PC-3 (cell line): ENCODE measurements around the gene LTBR. TPM values are rescaled to one million over a fixed set of nuclear protein-coding genes. Genes with fewer than 3 reads are reported as not detected.

ENCODE experiments used
- ATAC-seq: fragments of 200-7000 bp; cut with Tn5 transposase; 2 replicates; pipeline ENCODE4 v1.9.1; 2020; ENCODE audit warnings: mild to moderate bottlenecking, moderate library complexity
- BruUV-seq: library from RNA; stranded (reverse); fragments of 400-500 nt; replicated peaks from 2 replicates; lab custom pipeline; 2021; lab: Mats Ljungman, UMichigan
- CTCF ChIA-PET: fragments of 300-600 bp; sonication (Branson Sonifier 250); formaldehyde crosslinking; loops from one replicate; lab custom pipeline; 2022; ENCODE audit warnings: antibody characterized with exemption; lab: Charles Lee
- POLR2A ChIA-PET: fragments of 300-600 bp; sonication (Branson Sonifier 250); formaldehyde crosslinking; loops from one replicate; lab custom pipeline; 2022; ENCODE audit warnings: antibody characterized with exemption; ENCODE audit not compliant: unreplicated experiment; lab: Charles Lee
- DNase-seq: peaks from one replicate; pipeline ENCODE4 v3.0.0-alpha.2; 2015
- H2AFZ ChIP-seq: fragments of 300-600 bp; sonication (generic); 2 replicates; pipeline ENCODE4 v1.6.0; 2016; ENCODE audit warnings: antibody characterized with exemption, low read length
- H3F3A ChIP-seq: fragments of 300-600 bp; sonication (generic); one replicate; pipeline ENCODE4 v1.6.0; 2017; ENCODE audit warnings: antibody characterized with exemption, low read length, control low read depth, mild to moderate bottlenecking; ENCODE audit not compliant: unreplicated experiment
- H3K27ac ChIP-seq: fragments of 300-600 bp; sonication (generic); 2 replicates; pipeline ENCODE4 v1.5.1; 2016; ENCODE audit warnings: mild to moderate bottlenecking, low read length
- H3K27me3 ChIP-seq: fragments of 300-600 bp; sonication (generic); 2 replicates; pipeline ENCODE4 v1.6.1; 2016; ENCODE audit warnings: low read length, mixed read lengths
- H3K36me3 ChIP-seq: fragments of 300-600 bp; sonication (generic); 2 replicates; pipeline ENCODE4 v1.6.1; 2016; ENCODE audit warnings: low read depth, mixed run types, low read length, mixed read lengths
- H3K4me1 ChIP-seq: fragments of 300-600 bp; sonication (generic); 2 replicates; pipeline ENCODE4 v1.5.1; 2016; ENCODE audit warnings: low read length; ENCODE audit not compliant: insufficient read depth
- H3K4me2 ChIP-seq: fragments of 300-600 bp; sonication (generic); 2 replicates; pipeline ENCODE4 v1.6.0; 2016; ENCODE audit warnings: low read length
- H3K4me3 ChIP-seq: fragments of 300-600 bp; sonication (generic); 2 replicates; pipeline ENCODE4 v1.5.1; 2016; ENCODE audit warnings: mild to moderate bottlenecking, low read length, mixed read lengths
- H3K79me2 ChIP-seq: fragments of 300-600 bp; sonication (generic); 2 replicates; pipeline ENCODE4 v1.6.1; 2017; ENCODE audit warnings: low read length, mixed read lengths
- H3K9ac ChIP-seq: fragments of 300-600 bp; sonication (generic); 2 replicates; pipeline ENCODE4 v1.6.0; 2016; ENCODE audit warnings: mild to moderate bottlenecking, low read length
- H3K9me2 ChIP-seq: fragments of 300-600 bp; sonication (generic); replicated peaks from 2 replicates; pipeline ENCODE4 v1.6.1; 2016; ENCODE audit warnings: mixed run types, low read length, mixed read lengths
- H3K9me3 ChIP-seq: fragments of 300-600 bp; sonication (generic); 2 replicates; pipeline ENCODE4 v1.6.1; 2016; ENCODE audit warnings: low read length, mixed read lengths
- H4K20me1 ChIP-seq: fragments of 300-600 bp; sonication (generic); 2 replicates; pipeline ENCODE4 v1.6.1; 2016; ENCODE audit warnings: low read length, mixed read lengths
- CTCF ChIP-seq: fragments of 300-600 bp; sonication (generic); conservative IDR thresholded peaks from 2 replicates; pipeline ENCODE4 v1.5.1; 2017; ENCODE audit warnings: antibody characterized with exemption, low read depth, mild to moderate bottlenecking, low read length
- EZH2 ChIP-seq: fragments of 300-600 bp; sonication (generic); IDR thresholded peaks from one replicate; pipeline ENCODE4 v1.6.1; 2017; ENCODE audit warnings: antibody characterized with exemption, mild to moderate bottlenecking, low read length; ENCODE audit not compliant: unreplicated experiment
- EZH2phosphoT487 ChIP-seq: fragments of 300-600 bp; sonication (generic); IDR thresholded peaks from 2 replicates; pipeline ENCODE4 v1.6.1; 2018; ENCODE audit warnings: mild to moderate bottlenecking, antibody characterized with exemption, low read length, borderline replicate concordance
- intact Hi-C: fragments of 100-400 bp; cut with micrococcal nuclease; formaldehyde crosslinking; loops from 2 replicates; pipeline ENCODE4 v1.9.0; 2023
- total RNA-seq: library from RNA; depleted of rRNA; stranded (reverse); fragments of >200 nt; gene quantifications from 2 replicates; pipeline ENCODE4 v1.2.3, GENCODE V29; 2014

LTBR gene
- total RNA-seq, 1 experiment from 2014 or later, result 163 TPM

DNA sequence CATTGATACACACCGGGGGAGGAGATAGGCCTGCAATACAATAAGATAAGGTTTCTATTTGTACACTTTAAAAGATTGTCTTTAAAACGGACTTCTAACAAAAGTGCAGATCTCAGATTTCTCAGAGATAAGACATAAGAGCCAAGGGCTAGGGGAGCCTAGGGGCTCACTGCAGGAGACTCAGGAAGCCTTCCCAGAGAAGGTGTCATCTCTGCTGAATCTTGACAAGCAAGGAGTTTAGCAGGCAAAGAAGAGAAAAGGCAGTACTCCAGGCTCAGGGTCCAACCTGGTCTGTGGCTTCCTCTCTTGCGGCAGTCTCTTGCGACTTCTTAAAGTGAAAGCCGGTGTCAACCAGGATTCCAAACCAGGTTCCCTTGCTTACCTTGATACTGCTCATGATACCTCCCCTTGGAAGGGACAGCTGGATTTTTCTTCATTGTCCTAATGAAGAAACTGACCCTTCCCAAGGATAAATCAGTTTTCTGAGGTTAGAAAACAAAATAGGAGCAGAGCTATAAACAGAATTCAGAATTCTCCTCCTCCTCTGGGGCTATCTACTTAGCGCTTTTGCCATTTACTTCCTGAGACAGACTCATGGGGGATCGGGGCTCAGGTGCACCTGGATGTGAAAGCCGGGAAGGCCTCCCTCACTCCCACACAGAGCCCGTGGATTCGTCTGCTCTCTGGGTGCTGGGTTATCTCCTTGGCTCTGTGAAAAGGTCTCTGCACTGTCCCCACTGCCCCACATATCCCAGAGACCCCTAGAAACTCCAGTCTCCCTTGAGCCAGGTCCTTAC, 6.9 kb upstream of the LTBR start:
- ChIA-PET CTCF (interaction anchor here (0.6 kb wide), 1 partner anchor 38 kb away, joined by 4 read pairs; no protein-coding TSS in a partner anchor), POLR2A (interaction anchor here (1.0 kb wide), 1 partner anchor 40 kb away, joined by 3 read pairs; no protein-coding TSS in a partner anchor)
- no peak overlapping the region for H3K9ac ChIP-seq
- no peaks in the 10 kb centered on the region for H3K79me2 ChIP-seq
- TF ChIP-seq EZH2, result no peak
- TF ChIP-seq EZH2phosphoT487, result no peak
- TF ChIP-seq CTCF, result no peak
- H3K4me1 ChIP-seq, result peaks cover 55% of the 10 kb centered on the region
- 0 out of 2 replicates have a peak overlapping the region, but pooled peaks have one; percentile 15 for H3K27ac ChIP-seq
- no peaks in the 10 kb centered on the region for H3K9me2 ChIP-seq
- no peak overlapping the region for H3K4me3 ChIP-seq
- H3K27me3 ChIP-seq, result no peaks in the 10 kb centered on the region
- no peaks in the 10 kb centered on the region for H3K9me3 ChIP-seq
- no peaks in the 10 kb centered on the region for H3K36me3 ChIP-seq
- BruUV-seq, result no TSS peak
- DNase-seq, result no peak
- H3K4me2 ChIP-seq, result 0 out of 2 replicates have a peak overlapping the region, but pooled peaks have one; percentile 6
- ATAC-seq, result no peak
- intact Hi-C loops, result no loop called here
- H3F3A ChIP-seq, result peaks cover 5% of the 10 kb centered on the region
- H2AFZ ChIP-seq, result no peak overlapping the region
- no peaks in the 10 kb centered on the region for H4K20me1 ChIP-seq

GRCh38 chr12:6377667-6377994, 6.3 kb upstream of the LTBR start:
- ChIA-PET CTCF (interaction anchor here (0.6 kb wide), 1 partner anchor 39 kb away, joined by 4 read pairs; no protein-coding TSS in a partner anchor), POLR2A (interaction anchor here (1.0 kb wide), 1 partner anchor 41 kb away, joined by 3 read pairs; no protein-coding TSS in a partner anchor)
- no peaks in the 10 kb centered on the region for H3K36me3 ChIP-seq
- intact Hi-C loops, result no loop called here
- peak; percentile 23; the same call in 1 of the 2 replicates for ATAC-seq
- H3K27ac ChIP-seq, result no peak overlapping the region
- no peaks in the 10 kb centered on the region for H3K27me3 ChIP-seq
- no peak for DNase-seq
- H3K4me2 ChIP-seq, result no peak overlapping the region
- H2AFZ ChIP-seq, result no peak overlapping the region
- H3K9me2 ChIP-seq, result no peaks in the 10 kb centered on the region
- TF ChIP-seq EZH2phosphoT487, result no peak
- no peaks in the 10 kb centered on the region for H3K9me3 ChIP-seq
- H3K9ac ChIP-seq, result no peak overlapping the region
- no peaks in the 10 kb centered on the region for H3K79me2 ChIP-seq
- peaks cover 5% of the 10 kb centered on the region for H3F3A ChIP-seq
- peaks cover 49% of the 10 kb centered on the region for H3K4me1 ChIP-seq
- no peak overlapping the region for H3K4me3 ChIP-seq
- BruUV-seq, result no TSS peak
- no peaks in the 10 kb centered on the region for H4K20me1 ChIP-seq

GRCh38 chr12:6378709-6379472, 5.1 kb upstream of the LTBR start:
- H3K4me1 ChIP-seq, result peaks cover 47% of the 10 kb centered on the region
- no peak overlapping the region for H3K4me2 ChIP-seq
- H3K9me2 ChIP-seq, result no peaks in the 10 kb centered on the region
- no peak for DNase-seq
- intact Hi-C loops, result no loop called here
- H2AFZ ChIP-seq, result no peak overlapping the region
- H3F3A ChIP-seq, result no peaks in the 10 kb centered on the region
- H3K27me3 ChIP-seq, result no peaks in the 10 kb centered on the region
- no peaks in the 10 kb centered on the region for H3K36me3 ChIP-seq
- H3K9ac ChIP-seq, result no peak overlapping the region
- ATAC-seq, result no peak
- no peak overlapping the region for H3K4me3 ChIP-seq
- BruUV-seq, result no TSS peak
- peaks cover 11% of the 10 kb centered on the region for H3K79me2 ChIP-seq
- H4K20me1 ChIP-seq, result no peaks in the 10 kb centered on the region
- no peak for TF ChIP-seq EZH2
- no peak for TF ChIP-seq CTCF
- TF ChIP-seq EZH2phosphoT487, result no peak
- ChIA-PET CTCF (no interaction called here), POLR2A (no interaction called here)
- no peaks in the 10 kb centered on the region for H3K9me3 ChIP-seq
- H3K27ac ChIP-seq, result no peak overlapping the region
